ENCODE results near the gene PSD. TPM values are rescaled to one million over a fixed set of nuclear protein-coding genes. Genes with fewer than 3 reads are reported as not detected.

Gene PSD
- total and polyA plus RNA-seq, 9 of the 15 experiments (the other 6 are each of a cell fraction or from before 2014, with no cell fraction given) = 0.11 to 1.7 (median 0.54) TPM; not detected in 2

GRCh38 chr10:102450374-102451104 is 32.0 kb upstream of the PSD start (continued):
- TF ChIP-seq ZBTB2 (IDR thresholded peaks at IDR 0.05) (no peak), ZC3H8 (IDR thresholded peaks at IDR 0.05) (no peak), DNMT1 (IDR thresholded peaks at IDR 0.05) (no peak), ZNF592 (IDR thresholded peaks at IDR 0.05) (peak; percentile 87), CXXC5 (CRISPR knock-in tag; IDR thresholded peaks at IDR 0.05) (peak; percentile 95), GATAD2B (IDR thresholded peaks at IDR 0.05; ENCODE audit: borderline replicate concordance) (peak; percentile 83; the same call in 1 of the 2 replicates), NBN (IDR thresholded peaks at IDR 0.05; ENCODE audit: low read depth) (no peak), PRMT5 (CRISPR knock-in tag; IDR thresholded peaks at IDR 0.05) (no peak), NRF1 (conservative IDR thresholded peaks at IDR 0.05 in 1 of 2, IDR thresholded peaks at IDR 0.05 in 1 of 2) (peak; percentile 82 to 87; a peak in 3 of 4 replicates), AFF1 (IDR thresholded peaks at IDR 0.05; ENCODE audit: low read depth in 1 of 2, partially characterized antibody in 2 of 2) (no peak), ZFP1 (CRISPR knock-in tag; IDR thresholded peaks at IDR 0.05) (no peak), FOXP4 (CRISPR knock-in tag; IDR thresholded peaks at IDR 0.05; ENCODE audit: borderline replicate concordance) (no peak), ZBTB9 (CRISPR knock-in tag; IDR thresholded peaks at IDR 0.05) (no peak), ZBTB17 (CRISPR knock-in tag; IDR thresholded peaks at IDR 0.05) (peak; percentile 53; the same call in 1 of the 2 replicates)
